OCI-LY7 (cell line): ENCODE results near the gene SLC41A1. TPM values are rescaled to one million over a fixed set of nuclear protein-coding genes. Genes with fewer than 3 reads are reported as not detected.

Experiments used
- BruUV-seq: library from RNA; stranded (reverse); fragments of 400-500 nt; replicated peaks from 2 replicates; lab custom pipeline; 2021; lab: Mats Ljungman, UMichigan
- CTCF ChIA-PET: fragments of 300-600 bp; sonication (Branson Sonifier 250); formaldehyde crosslinking; loops from one replicate; lab custom pipeline; 2022; ENCODE audit warnings: antibody characterized with exemption; ENCODE audit not compliant: unreplicated experiment; lab: Charles Lee
- POLR2A ChIA-PET: fragments of 300-600 bp; sonication (Branson Sonifier 250); formaldehyde crosslinking; loops from one replicate; lab custom pipeline; 2022; ENCODE audit warnings: antibody characterized with exemption; lab: Charles Lee
- DNase-seq: peaks from one replicate; pipeline ENCODE4 v3.0.0-alpha.2; 2015; ENCODE audit warnings: low spot score
- H2AFZ ChIP-seq: fragments of 200-600 bp; sonication (generic), shearing (Covaris generic); 2 replicates; pipeline ENCODE4 v1.6.1; 2014; ENCODE audit warnings: mild to moderate bottlenecking, antibody characterized with exemption, low read length, moderate library complexity
- H3K27ac ChIP-seq: fragments of 200-600 bp; sonication (generic); 2 replicates; pipeline ENCODE4 v1.5.1; 2014; ENCODE audit warnings: mixed run types, low read depth, mild to moderate bottlenecking, moderate library complexity, low read length, inconsistent platforms; ENCODE audit not compliant: poor library complexity, severe bottlenecking
- H3K36me3 ChIP-seq: fragments of 200-600 bp; sonication (generic); 2 replicates; pipeline ENCODE4 v1.6.1; 2014; ENCODE audit warnings: mild to moderate bottlenecking, antibody characterized with exemption, low read length, moderate library complexity, mixed read lengths; ENCODE audit not compliant: insufficient read depth
- H3K4me1 ChIP-seq: fragments of 200-600 bp; sonication (generic); 2 replicates; pipeline ENCODE4 v1.5.1; 2014; ENCODE audit warnings: mild to moderate bottlenecking, low read length; ENCODE audit not compliant: insufficient read depth, poor library complexity, severe bottlenecking
- H3K4me2 ChIP-seq: fragments of 200-600 bp; sonication (generic); 2 replicates; pipeline ENCODE4 v1.6.1; 2014; ENCODE audit warnings: mild to moderate bottlenecking, low read length
- H3K4me3 ChIP-seq: fragments of 200-600 bp; sonication (generic); 2 replicates; pipeline ENCODE4 v1.5.1; 2014; ENCODE audit warnings: mild to moderate bottlenecking, low read depth, low read length; ENCODE audit not compliant: poor library complexity, severe bottlenecking
- H3K79me2 ChIP-seq: fragments of 200-600 bp; sonication (generic); 2 replicates; pipeline ENCODE4 v1.6.1; 2016; ENCODE audit warnings: low read depth, mild to moderate bottlenecking, low read length, moderate library complexity, mixed read lengths; ENCODE audit not compliant: insufficient read depth
- H3K9me2 ChIP-seq: fragments of 200-600 bp; sonication (generic); 2 replicates; pipeline ENCODE4 v1.6.1; 2016; ENCODE audit warnings: mild to moderate bottlenecking, low read length, mixed read lengths; ENCODE audit not compliant: insufficient read depth
- H3K9me3 ChIP-seq: fragments of 200-600 bp; sonication (generic); 2 replicates; pipeline ENCODE4 v1.6.1; 2014; ENCODE audit warnings: mild to moderate bottlenecking, mixed run types, low read length, mixed read lengths
- H4K20me1 ChIP-seq: fragments of 200-600 bp; sonication (generic); 2 replicates; pipeline ENCODE4 v1.6.1; 2014; ENCODE audit warnings: mild to moderate bottlenecking, antibody characterized with exemption, low read length, moderate library complexity, mixed read lengths; ENCODE audit not compliant: insufficient read depth
- CTCF ChIP-seq: fragments of 200-600 bp; sonication (generic); conservative IDR thresholded peaks from 2 replicates; pipeline ENCODE4 v1.5.1; 2014; ENCODE audit warnings: mild to moderate bottlenecking, antibody characterized with exemption, low read length, moderate library complexity, mixed read lengths
- EZH2phosphoT487 ChIP-seq: fragments of 200-600 bp; sonication (generic); IDR thresholded peaks from 2 replicates; pipeline ENCODE4 v1.6.1; 2018; ENCODE audit warnings: low read depth, borderline replicate concordance, mild to moderate bottlenecking, mixed run types, antibody characterized with exemption, low read length, moderate library complexity, mixed read lengths
- intact Hi-C: fragments of 100-400 bp; cut with micrococcal nuclease; formaldehyde crosslinking; loops from one replicate; pipeline ENCODE4 v1.10.0; 2022; ENCODE audit not compliant: unreplicated experiment
- total RNA-seq, 2 experiments: library from RNA; depleted of rRNA in 1 of 2; stranded (reverse); fragments of >200 nt in 1 of 2; shearing (Covaris generic) in 1 of 2; gene quantifications; 2 replicates each; pipeline ENCODE4 v1.2.3, GENCODE V29; 2014 to 2022

Gene SLC41A1
- total RNA-seq, 2 experiments from 2014 or later: 3.2 to 8.2 TPM

GRCh38 chr1:205813755-205814058 is 709 bp upstream of the SLC41A1 start:
- TF ChIP-seq CTCF: no peak
- TF ChIP-seq EZH2phosphoT487: no peak
- H3K4me3 ChIP-seq: peak overlapping the region; percentile 86
- peak overlapping the region; percentile 93; the same call in 1 of the 2 replicates for H2AFZ ChIP-seq
- no peaks in the 10 kb centered on the region for H3K9me2 ChIP-seq
- POLR2A ChIA-PET: no interaction called here
- DNase-seq: no peak
- BruUV-seq: no TSS peak
- H3K4me1 ChIP-seq: peaks cover 17% of the 10 kb centered on the region
- CTCF ChIA-PET: no interaction called here
- H3K27ac ChIP-seq: no peak overlapping the region
- intact Hi-C loops: no loop called here
- H3K36me3 ChIP-seq: no peaks in the 10 kb centered on the region
- H4K20me1 ChIP-seq: no peaks in the 10 kb centered on the region
- H3K4me2 ChIP-seq: peak overlapping the region; percentile 99
- H3K9me3 ChIP-seq: no peaks in the 10 kb centered on the region
- H3K79me2 ChIP-seq: no peaks in the 10 kb centered on the region

- TF ChIP-seq CTCF (no peak), EZH2phosphoT487 (no peak)
- peaks cover 17% of the 10 kb centered on the region for H3K4me1 ChIP-seq
- H3K9me2 ChIP-seq: no peaks in the 10 kb centered on the region
- peak overlapping the region; percentile 99 for H3K4me2 ChIP-seq
- no peaks in the 10 kb centered on the region for H3K79me2 ChIP-seq
- DNase-seq: peak; percentile 29
- POLR2A ChIA-PET: interaction anchor here (1.5 kb wide), 1 partner anchor 9 kb away, joined by 4 read pairs; no protein-coding TSS in a partner anchor
- intact Hi-C loops: no loop called here
- no TSS peak for BruUV-seq
- H3K9me3 ChIP-seq: no peaks in the 10 kb centered on the region
- CTCF ChIA-PET: interaction anchor here (1.0 kb wide), 1 partner anchor 165 kb away, joined by 3 read pairs; no protein-coding TSS in a partner anchor
- peak overlapping the region; percentile 93 for H2AFZ ChIP-seq
- no peaks in the 10 kb centered on the region for H4K20me1 ChIP-seq
- no peaks in the 10 kb centered on the region for H3K36me3 ChIP-seq
- H3K4me3 ChIP-seq: peak overlapping the region; percentile 86
- H3K27ac ChIP-seq: no peak overlapping the region
Observed at GRCh38 chr1:205812271-205812877, 624 bp downstream of the SLC41A1 start.

- no peak for TF ChIP-seq CTCF
- TF ChIP-seq EZH2phosphoT487: no peak
- no peaks in the 10 kb centered on the region for H3K79me2 ChIP-seq
- H2AFZ ChIP-seq: no peak overlapping the region
- intact Hi-C loops: no loop called here
- CTCF ChIA-PET: interaction anchor here (1.0 to 1.1 kb wide), 2 partner anchors 20 to 165 kb away, joined by 3 read pairs; no protein-coding TSS in a partner anchor
- H3K4me2 ChIP-seq: peak overlapping the region; percentile 99
- peaks cover 17% of the 10 kb centered on the region for H3K4me1 ChIP-seq
- POLR2A ChIA-PET: interaction anchor here (1.1 to 1.5 kb wide), 2 partner anchors 10 to 17 kb away, joined by 3 to 4 read pairs; no protein-coding TSS in a partner anchor
- H3K36me3 ChIP-seq: no peaks in the 10 kb centered on the region
- H3K9me2 ChIP-seq: no peaks in the 10 kb centered on the region
- no peaks in the 10 kb centered on the region for H4K20me1 ChIP-seq
- no peak overlapping the region for H3K27ac ChIP-seq
- no TSS peak for BruUV-seq
- H3K4me3 ChIP-seq: peak overlapping the region; percentile 86
- DNase-seq: no peak
- H3K9me3 ChIP-seq: no peaks in the 10 kb centered on the region
Observed at GRCh38 chr1:205811660-205812059, 1.3 kb downstream of the SLC41A1 start.
